ENCODE measurements around the gene C1orf116.
"Not testable (repeated sequence)": the region's sequence is repeated elsewhere in the genome, so short reads cannot be mapped to it uniquely, and the experiment has no call there.

The C1orf116 gene

DNA sequence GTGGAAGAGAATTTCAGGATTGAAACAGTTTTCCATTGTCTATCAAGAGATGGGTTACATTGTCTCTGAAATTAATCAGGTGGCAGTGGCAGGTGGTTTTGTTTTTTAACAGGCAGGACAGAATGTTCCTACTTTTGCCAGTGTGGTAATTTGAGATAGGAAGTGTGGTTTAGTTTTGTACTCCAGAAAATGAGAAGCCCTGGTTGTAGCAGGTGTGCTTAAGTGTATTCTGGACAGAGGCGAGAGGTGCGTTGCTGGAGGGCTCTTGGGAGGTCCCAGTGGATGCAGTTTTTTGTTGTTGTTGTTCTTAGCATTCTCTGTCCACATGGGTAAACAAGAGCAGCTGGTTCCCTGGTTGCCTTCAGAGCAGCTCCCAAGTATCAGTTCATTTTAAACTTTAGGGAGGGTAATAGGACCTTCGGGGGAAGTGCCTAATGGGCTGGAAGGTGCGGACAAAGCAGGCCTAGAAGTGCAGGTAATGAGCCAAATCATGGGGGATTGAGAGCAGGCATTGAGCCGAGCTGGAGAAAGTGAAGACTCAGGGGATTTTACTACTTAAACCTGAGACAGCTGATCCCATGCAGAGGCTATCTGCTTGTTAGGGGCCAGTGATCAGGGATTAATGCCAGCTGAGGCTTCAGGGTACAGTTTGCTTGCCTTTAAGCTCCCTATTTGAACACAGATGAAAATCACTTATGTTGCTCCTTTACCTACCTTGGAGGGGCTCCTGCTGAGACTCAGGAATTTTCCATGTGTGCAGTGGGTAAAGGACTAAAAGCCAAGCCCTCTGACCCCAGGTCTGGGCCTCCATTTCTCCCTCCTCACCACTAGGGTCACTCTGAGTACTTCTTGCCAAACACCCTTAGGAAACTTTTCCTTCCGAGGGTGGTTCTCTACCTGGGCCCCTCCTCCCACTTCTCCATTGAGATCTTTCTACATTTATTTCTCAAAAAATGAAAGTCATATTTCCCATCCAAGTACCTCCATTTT lies 26.6 kb upstream of the C1orf116 start:
- DNase-seq (ENCODE audit: low spot score): no peak

DNA sequence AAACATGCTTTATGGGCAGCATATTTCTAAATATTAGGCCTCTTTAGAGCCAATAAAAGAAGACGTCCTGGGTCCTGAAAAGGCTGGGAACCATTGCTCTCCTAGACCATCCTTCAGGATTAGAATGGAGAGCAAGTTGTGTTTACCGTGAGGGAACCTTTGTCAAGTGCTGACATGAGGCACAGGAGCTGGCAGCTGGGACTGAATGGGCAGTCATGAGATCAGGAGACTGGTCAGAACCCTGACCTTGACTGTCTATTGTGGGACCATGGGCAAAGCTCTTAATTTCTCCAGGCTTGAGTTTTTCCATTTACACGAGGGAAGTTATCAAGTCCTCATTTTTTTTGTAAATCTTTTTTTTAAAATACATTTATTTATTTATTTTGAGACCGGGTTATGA lies 25.7 kb upstream of the C1orf116 start:
- DNase-seq (ENCODE audit: low spot score): no peak

DNA sequence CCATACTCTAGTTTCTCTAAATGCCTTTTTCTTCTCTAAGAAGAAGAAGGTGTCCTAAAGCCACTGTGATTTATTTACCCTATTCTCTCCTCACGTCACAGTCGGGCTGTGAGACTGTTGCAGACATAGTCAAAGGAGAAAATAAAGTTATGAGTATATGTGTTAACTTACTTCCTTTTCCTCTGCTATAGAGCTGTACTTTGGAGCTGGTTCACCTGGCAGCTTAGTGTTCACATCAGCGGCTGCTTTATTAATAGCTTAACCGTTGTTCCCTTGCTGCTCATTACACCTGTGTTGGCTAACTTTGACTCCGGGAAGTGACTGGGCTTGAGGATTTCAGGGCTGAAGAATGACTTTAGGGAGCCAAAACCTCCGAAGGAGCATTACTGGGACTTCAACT lies 24.1 kb upstream of the C1orf116 start:
- no peak for DNase-seq (ENCODE audit: low spot score)

DNA sequence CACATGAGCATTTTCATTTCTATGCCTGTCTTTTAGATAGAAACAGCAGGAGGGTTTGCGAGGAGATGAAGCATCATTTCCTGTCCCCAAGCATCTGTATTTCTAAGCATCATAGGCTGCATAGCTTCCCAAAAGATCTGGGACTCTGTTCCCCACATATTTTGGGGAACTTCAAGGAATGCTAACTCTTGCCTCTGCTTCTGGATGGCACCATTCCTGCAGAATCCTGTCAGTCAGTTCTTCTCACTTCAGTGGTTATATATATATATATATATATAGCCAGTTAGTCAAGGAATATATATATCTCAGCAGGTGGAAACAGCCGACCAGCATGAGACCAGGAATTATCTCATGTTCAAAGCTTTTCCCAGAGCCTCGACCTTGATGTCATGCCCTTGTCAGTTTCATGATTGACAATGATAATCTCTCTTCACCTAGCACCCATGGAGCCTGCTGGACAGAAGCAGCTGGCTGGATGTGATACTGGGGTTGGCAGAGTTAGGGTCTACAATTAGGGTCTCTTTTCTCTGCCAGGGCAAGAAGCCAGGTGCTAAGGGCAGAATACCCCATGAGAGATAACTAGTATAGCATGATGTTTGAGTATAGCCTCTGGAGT lies 22.9 kb upstream of the C1orf116 start:
- DNase-seq (ENCODE audit: low spot score): no peak

DNA sequence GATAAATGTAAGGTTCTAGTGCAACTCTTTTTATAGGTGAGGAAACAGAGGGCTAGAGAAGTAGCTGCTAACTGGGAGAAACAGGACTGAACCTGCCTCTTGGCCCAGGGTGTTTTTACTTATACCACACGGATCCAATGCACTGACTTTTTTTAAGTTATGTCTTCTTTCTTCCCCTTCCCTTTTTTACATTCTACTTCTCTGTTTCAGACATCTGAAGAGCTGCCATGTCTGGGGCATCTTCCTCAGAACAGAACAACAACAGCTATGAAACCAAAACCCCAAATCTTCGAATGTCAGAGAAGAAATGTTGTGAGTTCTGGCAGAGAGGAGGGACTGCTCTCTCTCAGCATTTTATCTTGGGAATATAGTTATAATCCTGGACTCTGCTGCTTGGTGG lies 21.9 kb upstream of the C1orf116 start:
- DNase-seq (ENCODE audit: low spot score): no peak

DNA sequence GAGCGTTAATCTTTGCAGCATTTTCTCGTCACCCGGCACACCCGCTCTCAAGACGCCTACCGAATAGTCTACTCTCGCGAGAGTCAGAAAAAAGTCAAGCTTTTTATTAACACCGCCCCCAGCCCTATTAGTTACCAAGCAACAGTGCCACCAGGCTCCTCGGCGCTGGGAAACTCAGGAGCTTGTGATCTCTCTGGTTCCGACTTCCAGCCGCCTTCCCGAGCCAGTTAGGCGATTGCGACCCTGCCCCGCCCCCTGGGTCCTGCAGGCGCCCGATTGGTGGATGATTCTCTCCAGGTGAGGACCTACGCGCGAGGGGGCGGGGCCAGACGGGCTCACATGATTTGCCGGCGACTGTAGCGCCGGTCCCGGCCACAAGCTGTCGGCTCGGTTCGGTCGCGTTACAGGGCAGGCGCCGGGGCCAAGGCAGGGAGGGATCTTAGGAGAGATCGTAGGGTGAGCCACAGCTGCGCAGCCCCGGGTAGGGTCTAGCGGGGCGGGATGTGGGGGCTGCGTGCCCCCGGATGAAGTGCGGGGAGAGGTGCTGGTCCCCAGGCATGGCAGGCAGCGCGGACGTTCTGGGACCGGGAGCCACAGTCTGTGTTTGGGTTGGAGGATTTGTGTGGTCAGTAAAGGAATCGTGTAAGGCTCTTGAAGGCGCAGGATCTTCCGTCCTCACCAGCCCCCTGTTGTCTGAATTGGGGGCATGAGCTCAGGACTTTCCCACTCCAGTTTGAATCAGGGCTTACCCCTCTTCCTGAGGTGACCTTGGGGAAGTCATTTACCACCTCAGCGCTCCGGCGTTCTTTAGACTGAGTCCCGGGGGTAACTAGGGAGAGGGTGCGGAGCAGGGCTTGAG lies 20.6 kb upstream of the C1orf116 start, which contains the start of gene PFKFB2:
Gene PFKFB2, plus strand, starts transcription at position 365 of the 859 bp plus-strand sequence. CDS start 1,443 bp downstream, outside the sequence.
- DNase-seq (ENCODE audit: low spot score): peak; percentile 94

DNA sequence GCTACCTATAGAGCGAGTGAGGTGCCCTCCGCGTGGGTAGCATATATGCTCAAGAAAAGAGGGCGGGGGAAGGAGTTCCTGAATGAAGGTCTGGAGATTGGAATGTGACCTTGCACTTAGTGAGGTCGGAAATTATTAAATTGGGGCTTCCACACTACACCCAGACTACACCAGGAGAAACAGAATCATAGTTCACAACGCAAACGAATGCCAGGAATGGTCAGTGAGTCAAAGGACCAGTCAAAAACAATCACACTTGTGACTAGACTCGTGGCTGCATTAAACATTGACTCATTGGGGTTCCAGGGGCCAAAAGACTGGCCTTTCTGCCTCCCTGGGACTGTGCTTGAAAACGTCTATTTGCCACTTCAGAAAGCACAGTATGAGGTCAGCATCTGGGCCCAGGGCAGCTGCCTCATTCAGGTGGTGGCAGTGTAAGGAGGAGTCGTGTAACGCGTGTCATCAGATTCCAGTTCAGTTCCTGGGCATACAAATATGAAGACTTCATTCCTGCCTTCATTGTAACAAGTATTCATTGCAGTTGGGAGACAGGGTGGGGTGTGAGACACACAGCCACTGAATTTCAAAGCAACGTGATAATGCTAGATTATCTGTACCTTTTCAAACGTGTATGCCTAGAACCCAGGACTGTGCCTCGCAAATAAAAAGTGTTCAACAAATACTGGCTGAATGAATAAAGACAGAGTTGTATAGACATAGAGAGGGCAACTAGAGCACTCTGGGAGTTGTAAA lies 18.8 kb upstream of the C1orf116 start, which contains the start of gene YOD1:
Gene YOD1, minus strand, starts transcription at position 18 of the 753 bp plus-strand sequence. CDS start 178 bp downstream, outside the sequence.
- DNase-seq (ENCODE audit: low spot score): no peak

DNA sequence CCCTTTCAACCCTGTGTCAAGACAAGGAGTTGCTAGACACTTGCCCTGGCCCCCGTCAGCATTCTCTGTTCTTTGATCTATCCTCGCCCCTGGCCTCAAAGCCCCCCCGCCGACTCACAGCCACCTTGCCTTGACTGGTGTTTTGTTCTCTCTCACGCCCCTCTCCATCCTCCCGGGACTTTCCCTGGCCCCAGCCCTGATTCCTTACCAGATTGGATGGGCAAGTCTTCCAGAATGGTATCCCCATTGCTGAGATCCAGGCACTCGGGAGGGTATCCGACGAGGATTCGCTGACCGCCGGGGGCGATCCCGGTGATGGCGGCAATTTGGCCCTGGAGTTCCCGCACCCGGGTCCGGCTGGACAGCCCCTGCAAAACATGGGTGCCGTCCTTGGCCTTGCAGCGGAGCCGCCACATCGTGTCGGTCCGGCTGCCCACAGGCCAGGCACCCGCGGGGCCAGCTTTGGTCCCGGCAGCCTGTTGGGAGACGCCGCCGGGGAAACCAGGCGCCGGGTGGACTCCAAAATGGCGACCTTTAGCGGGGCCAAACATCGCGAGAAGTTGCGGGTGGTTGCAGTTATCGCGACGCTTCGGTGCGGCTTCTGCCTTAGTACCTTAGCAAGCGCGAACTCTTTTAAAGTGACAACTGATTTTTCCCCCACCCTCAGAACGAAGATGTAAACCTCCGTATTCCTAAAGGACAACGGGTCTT lies 18.1 kb upstream of the C1orf116 start:
- peak; percentile 81 for DNase-seq (ENCODE audit: low spot score)

DNA sequence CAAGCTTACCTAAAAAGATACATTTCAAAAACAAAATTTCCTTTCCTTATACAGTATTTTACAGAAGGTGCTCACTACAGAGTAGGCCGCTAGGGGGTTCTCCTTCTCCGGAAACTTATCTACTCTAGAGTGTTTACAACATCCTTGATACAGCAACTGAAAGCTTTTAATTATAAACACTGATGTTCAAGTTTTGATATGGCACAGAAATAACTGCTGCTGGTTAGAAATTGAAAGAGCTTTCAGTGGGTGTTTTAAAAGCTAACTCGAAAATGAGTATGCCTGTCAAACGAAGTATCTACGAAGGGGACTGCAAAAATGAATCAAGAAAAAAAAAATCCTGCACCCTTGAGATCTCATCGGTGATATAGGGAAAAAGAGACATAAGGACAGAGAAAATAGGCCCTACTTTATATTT lies 17.4 kb upstream of the C1orf116 start:
- DNase-seq (ENCODE audit: low spot score): peak; percentile 73

DNA sequence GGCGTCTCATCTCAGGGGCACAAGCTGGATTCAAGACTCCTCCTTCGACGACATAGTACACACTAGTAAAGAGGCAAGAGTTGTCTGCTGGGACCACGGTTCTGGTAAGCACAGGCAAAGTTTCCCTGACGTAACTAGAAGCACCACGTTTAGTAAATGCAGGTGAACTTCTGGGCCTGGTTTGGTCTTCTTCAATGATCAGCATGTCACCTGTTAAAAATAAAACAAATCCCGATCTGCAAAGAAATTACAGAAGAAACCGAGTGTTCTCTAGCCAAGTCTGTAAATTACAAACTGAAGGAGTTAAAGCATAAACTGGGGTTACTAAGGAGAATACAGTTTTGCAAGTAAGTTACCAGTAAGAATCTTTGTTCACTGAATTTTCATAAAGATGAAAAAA lies 17.0 kb upstream of the C1orf116 start:
- DNase-seq (ENCODE audit: low spot score): no peak

DNA sequence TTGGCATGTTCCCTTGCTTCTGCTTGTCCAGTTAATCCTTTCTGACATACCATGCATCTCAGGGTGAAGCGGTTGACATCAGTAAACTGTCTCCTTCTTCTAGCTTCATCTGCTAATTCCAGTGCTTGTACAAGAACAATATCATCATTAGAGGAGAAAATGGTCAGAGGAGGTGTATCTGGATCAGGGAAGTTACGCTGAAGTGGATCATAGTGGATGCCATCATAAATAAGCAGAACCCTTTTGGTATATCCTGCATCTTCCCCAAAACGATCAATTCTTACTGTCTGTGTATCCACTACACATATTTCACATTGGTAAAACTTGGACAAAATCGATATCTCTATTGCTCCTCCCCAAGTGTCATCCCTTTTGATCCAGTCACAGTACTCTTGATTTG lies 16.5 kb upstream of the C1orf116 start:
- DNase-seq (ENCODE audit: low spot score): no peak

DNA sequence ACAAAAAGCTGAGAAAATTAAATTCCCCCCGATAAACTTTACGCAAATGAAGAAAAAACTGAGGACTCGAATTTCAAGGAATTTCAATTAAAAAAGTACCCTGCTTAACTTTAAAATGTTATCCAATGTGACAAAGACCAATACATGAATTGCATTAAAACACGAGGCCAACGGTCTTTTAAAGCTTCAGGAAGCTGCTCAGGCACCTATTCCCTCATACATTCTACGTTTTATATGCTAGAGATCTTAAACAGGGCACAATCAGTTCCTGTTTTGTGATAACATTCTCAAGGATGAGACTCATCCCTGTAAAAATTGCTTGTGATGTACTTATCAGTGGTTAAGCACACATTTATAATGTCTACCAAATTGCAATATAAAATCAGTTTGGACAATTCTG lies 15.5 kb upstream of the C1orf116 start:
- DNase-seq (ENCODE audit: low spot score): no peak

DNA sequence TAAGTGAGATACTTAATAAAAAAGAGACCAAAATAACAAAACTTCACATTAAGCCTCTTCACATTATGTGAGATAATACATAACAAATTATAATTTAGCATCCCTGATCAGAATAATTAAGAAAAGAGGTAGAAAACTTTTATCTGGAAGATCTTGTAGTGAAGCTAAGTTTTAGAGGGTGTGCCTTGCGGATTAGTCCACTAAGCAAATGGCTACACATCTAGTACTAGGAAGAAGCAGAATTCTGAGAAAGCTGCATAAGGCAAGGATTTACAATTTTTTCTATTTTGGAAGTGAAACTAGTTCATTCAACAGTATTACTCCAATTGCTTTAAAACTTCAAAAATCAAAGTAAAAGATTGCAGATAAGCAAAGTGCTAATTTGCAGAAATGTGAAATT lies 14.9 kb upstream of the C1orf116 start:
- DNase-seq (ENCODE audit: low spot score): no peak

DNA sequence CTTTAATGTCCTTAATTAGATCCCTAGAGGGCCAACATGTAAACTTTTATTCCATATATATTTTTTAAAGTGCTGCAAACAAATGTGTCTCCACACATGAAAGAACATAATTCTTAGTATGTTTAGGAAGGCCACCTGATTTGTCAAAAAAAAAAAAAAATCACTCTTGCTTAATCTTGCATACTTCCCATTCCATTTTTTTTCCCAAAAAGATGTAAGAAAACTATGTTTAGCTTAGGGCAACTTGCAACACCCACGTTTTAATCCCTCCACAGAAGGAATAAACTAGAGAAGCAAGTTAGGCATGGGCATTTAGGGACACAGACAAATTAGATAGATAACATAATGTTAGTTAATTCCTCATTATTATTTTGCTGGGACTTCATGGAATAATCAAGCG lies 12.9 kb upstream of the C1orf116 start:
- DNase-seq (ENCODE audit: low spot score): no peak

DNA sequence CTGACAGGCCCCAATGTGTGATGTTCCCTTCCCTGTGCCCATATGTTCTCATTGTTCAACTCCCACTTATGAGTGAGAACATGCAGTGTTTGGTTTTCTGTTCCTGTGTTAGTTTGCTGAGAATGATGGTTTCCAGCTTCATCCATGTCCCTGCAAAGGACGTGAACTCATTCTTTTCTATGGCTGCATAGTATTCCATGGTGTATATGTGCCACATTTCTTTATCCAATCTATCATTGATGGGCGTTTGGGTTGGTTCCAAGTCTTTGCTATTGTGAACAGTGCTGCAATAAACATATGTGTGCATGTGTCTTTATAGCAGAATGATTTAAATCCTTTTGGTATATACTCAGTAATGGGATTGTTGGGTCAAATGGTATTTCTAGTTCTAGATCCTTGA lies 8.8 kb upstream of the C1orf116 start:
- DNase-seq (ENCODE audit: low spot score): not testable (repeated sequence)

DNA sequence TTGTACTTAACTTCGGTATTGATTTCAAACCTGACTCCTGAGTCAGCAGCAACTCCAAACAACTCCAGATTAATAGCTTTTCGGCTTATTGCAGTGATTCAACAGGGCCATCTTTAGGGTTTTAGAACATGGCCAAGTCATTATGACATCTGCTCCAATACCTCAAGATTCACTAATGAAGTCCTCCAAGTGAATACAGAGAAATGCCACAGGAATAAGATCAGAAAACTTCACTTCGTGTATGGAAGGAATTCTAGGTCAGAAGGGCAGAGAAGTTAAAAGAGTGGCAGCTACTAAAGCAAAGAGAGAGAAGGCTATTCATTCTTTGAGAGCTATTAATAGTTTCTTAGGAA lies 7.6 kb upstream of the C1orf116 start:
- DNase-seq (ENCODE audit: low spot score): no peak

DNA sequence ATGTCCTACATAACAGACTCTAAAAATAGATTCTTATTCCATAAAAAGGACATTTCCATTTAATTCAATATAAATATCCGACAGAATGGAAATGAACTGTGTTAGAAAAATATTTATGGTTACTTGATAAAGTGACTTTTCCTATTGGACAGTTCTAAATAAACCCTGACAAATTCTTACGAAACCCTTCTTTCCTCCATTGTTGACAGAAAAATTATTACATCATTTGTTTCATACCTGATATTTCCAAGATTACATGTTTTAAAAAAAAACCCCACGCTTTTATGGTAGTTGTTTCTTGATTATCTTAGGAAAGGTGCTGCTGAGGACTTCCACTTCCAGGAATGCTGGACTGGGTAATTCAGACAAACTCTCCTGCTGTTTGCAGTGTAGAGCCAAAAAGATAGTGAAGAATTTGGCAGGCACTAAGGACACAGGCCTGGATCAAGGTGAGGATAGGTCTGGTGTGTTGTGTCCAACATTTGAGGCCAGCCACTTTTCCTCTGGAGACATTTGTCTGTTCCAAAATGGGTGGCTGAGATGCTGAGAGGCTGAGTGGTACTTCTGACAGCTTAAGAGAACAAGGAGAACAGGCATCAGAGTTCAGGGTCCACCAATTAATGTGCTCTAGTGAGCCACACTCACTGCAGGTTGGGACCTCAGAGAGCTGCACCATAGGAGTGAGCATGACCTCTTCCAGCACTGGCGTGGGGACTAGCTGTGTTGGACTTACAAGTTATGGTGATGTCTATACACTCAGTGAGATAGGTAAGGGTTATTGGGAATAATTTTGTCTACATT lies 7.0 kb upstream of the C1orf116 start:
- no peak for DNase-seq (ENCODE audit: low spot score)

DNA sequence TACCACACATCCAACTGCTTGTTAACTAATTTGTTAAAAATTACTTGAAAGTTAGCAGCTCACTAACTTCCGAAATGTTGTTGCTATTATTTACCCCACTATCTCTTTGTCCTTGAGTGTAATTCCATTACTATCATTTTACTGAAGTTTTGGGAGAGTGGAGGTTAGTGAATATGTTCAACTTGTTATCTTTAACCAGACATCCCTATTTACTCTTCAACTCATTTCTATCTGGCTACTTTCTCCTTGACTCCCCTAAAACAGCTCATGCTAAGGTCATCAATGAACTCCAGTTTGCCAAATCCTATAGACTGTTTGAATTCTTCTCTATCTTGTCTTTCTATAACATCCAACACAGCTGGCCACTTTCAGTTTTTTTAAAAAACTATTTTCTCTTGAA lies 4.3 kb upstream of the C1orf116 start:
- no peak for DNase-seq (ENCODE audit: low spot score)

DNA sequence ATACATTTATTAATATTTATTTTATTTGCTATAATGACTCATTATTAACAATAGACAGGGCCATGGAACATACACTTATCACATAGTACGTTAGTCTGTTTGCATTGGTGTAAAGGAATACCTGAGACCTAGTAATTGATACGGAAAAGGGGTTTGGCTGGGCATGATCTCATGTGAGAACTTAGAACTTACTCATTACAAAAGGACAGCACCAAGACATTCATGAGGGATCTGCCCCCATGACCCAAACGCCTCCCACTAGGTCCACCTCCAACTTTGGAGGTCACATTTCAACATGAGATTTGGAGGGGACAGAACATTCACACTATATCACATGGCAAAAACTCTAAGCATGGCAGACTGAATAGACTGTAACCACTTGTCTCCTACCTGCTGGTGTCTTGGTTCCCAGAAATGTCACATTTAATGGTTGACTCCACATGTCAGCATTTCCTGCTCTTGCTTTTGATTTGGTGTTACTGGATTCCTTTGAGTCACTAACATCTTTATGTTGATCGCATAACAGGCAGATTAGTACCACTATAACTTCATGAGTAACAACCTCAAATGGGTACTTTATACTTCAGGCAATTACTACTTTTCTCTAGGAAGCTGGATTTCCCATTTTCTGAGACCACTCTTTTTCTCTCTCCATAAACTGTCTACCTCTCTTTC lies 3.5 kb upstream of the C1orf116 start:
- DNase-seq (ENCODE audit: low spot score): no peak

All from globus pallidus (tissue), 1 donor.